ENCODE measurements around the gene FIP1L1. TPM values are rescaled to one million over a fixed set of nuclear protein-coding genes. Genes with fewer than 3 reads are reported as not detected.
"Not testable (repeated sequence)": the region's sequence is repeated elsewhere in the genome, so short reads cannot be mapped to it uniquely, and the experiment has no call there.

Gene FIP1L1
- total RNA-seq, 1 experiment from 2014 or later: 95.0 TPM

DNA sequence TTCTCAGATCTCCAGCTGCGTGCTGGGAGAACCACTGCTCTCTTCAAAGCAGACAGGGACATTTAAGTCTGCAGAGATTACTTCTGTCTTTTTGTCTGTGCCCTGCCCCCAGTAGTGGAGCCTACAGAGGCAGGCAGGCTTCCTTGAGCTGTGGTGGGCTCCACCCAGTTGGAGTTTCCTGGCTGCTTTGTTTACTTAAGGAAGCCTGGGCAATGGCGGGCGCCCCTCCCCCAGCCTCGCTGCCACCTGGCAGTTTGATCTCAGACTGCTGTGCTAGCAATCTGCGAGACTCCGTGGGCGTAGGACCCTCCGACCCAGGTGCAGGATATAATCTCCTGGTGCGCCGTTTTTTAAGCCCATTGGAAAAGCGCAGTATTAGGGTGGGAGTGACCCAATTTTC, 32.0 kb downstream of the FIP1L1 start:
- not testable (repeated sequence) for H3K27me3 ChIP-seq (ENCODE audit: low read length); H3K9me3 ChIP-seq (ENCODE audit: low read length); H3K4me1 ChIP-seq (ENCODE audit: low read length); H3K4me2 ChIP-seq (ENCODE audit: low read depth, low read length, poor library complexity, severe bottlenecking); H3K9me2 ChIP-seq (replicated peaks; ENCODE audit: insufficient read depth, low read length); H3K4me3 ChIP-seq (ENCODE audit: low read length); H3K27ac ChIP-seq (ENCODE audit: low read length); DNase-seq; H4K20me1 ChIP-seq (ENCODE audit: insufficient read depth, low read depth, low read length); H3K9ac ChIP-seq (ENCODE audit: low read length); H2AFZ ChIP-seq (ENCODE audit: low read length)
- Histone ChIP-seq H3K36me3 (ENCODE audit: insufficient read depth, low read length) (peaks cover 11% of the 10 kb centered on the region; the same call in 1 of the 2 replicates), H3K79me2 (ENCODE audit: low read length) (peaks cover 53% of the 10 kb centered on the region)

DNA sequence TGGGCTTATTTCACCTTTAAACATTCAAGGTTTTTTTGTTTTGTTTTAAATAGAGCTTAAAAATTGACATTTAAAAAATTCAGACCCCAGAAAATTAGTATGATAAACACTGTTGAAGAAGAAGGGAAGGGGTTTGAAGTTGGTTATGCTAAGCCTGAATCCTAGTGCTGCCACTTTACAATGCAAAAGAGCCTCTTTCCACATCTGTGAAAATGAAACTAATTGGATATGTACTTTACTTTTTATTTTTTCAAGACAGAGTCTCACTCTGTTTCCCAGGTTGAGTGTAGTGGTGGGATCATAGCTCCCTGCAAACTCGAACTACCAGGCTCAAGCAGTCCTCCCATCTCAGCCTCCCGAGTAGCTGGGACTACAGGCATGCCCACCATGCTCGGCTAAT, 41.8 kb downstream of the FIP1L1 start:
- Histone ChIP-seq H3K27me3 (ENCODE audit: low read length) (no peaks in the 10 kb centered on the region), H3K4me3 (ENCODE audit: low read length) (no peak overlapping the region), H3K79me2 (ENCODE audit: low read length) (peaks cover 70% of the 10 kb centered on the region), H3K9ac (ENCODE audit: low read length) (no peak overlapping the region), H2AFZ (ENCODE audit: low read length) (no peak overlapping the region), H3K9me2 (replicated peaks; ENCODE audit: insufficient read depth, low read length) (no peaks in the 10 kb centered on the region), H3K27ac (ENCODE audit: low read length) (no peak overlapping the region), H3K36me3 (ENCODE audit: insufficient read depth, low read length) (peaks cover 27% of the 10 kb centered on the region), H4K20me1 (ENCODE audit: insufficient read depth, low read depth, low read length) (no peaks in the 10 kb centered on the region), H3K4me1 (ENCODE audit: low read length) (peaks cover 8% of the 10 kb centered on the region; the same call in 1 of the 2 replicates), H3K4me2 (ENCODE audit: low read depth, low read length, poor library complexity, severe bottlenecking) (no peak overlapping the region), H3K9me3 (ENCODE audit: low read length) (no peaks in the 10 kb centered on the region)
- DNase-seq: no peak

DNA sequence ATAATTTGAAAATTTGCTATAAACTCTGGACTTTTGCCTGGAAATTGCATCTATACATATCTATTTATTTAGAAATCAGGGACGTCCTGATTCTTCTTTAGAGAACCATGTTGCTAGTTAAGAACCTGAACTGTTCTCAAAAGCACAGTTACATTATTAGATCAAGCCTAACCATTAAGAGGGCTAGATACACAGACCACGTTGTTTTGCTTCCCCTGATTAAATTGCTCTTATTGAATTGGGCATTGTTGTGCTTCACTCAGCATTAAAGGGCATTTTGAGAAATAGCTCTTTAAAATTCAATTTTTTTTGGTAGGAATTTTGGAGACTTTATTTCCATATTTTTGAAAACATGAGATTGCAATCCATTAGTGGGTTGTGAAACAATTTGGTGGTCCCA, 44.4 kb downstream of the FIP1L1 start:
- H3K4me3 ChIP-seq (ENCODE audit: low read length): no peak overlapping the region

GRCh38 chr4:53422367-53422766, 44.9 kb downstream of the FIP1L1 start:
- no peak overlapping the region for H3K4me3 ChIP-seq (ENCODE audit: low read length)
- H3K9me3 ChIP-seq (ENCODE audit: low read length): no peaks in the 10 kb centered on the region
- H4K20me1 ChIP-seq (ENCODE audit: insufficient read depth, low read depth, low read length): no peaks in the 10 kb centered on the region
- no peak overlapping the region for H3K4me2 ChIP-seq (ENCODE audit: low read depth, low read length, poor library complexity, severe bottlenecking)
- H3K9ac ChIP-seq (ENCODE audit: low read length): no peak overlapping the region
- no peaks in the 10 kb centered on the region for H3K27me3 ChIP-seq (ENCODE audit: low read length)
- H3K79me2 ChIP-seq (ENCODE audit: low read length): peaks cover 71% of the 10 kb centered on the region
- H3K36me3 ChIP-seq (ENCODE audit: insufficient read depth, low read length): peaks cover 18% of the 10 kb centered on the region; the same call in 1 of the 2 replicates
- H2AFZ ChIP-seq (ENCODE audit: low read length): no peak overlapping the region
- H3K9me2 ChIP-seq (replicated peaks; ENCODE audit: insufficient read depth, low read length): no peaks in the 10 kb centered on the region
- no peak overlapping the region for H3K27ac ChIP-seq (ENCODE audit: low read length)
- H3K4me1 ChIP-seq (ENCODE audit: low read length): peaks cover 8% of the 10 kb centered on the region; the same call in 1 of the 2 replicates
- no peak for DNase-seq

More for the DNA sequence above, 44.4 kb downstream of the FIP1L1 start:
- Histone ChIP-seq H2AFZ (ENCODE audit: low read length) (no peak overlapping the region), H3K9me3 (ENCODE audit: low read length) (no peaks in the 10 kb centered on the region), H3K27me3 (ENCODE audit: low read length) (no peaks in the 10 kb centered on the region), H3K79me2 (ENCODE audit: low read length) (peaks cover 69% of the 10 kb centered on the region), H3K4me2 (ENCODE audit: low read depth, low read length, poor library complexity, severe bottlenecking) (no peak overlapping the region), H4K20me1 (ENCODE audit: insufficient read depth, low read depth, low read length) (no peaks in the 10 kb centered on the region), H3K9ac (ENCODE audit: low read length) (no peak overlapping the region), H3K4me1 (ENCODE audit: low read length) (peaks cover 8% of the 10 kb centered on the region; the same call in 1 of the 2 replicates), H3K9me2 (replicated peaks; ENCODE audit: insufficient read depth, low read length) (no peaks in the 10 kb centered on the region), H3K27ac (ENCODE audit: low read length) (no peak overlapping the region), H3K36me3 (ENCODE audit: insufficient read depth, low read length) (peaks cover 12% of the 10 kb centered on the region; the same call in 1 of the 2 replicates)
- DNase-seq: no peak

DNA sequence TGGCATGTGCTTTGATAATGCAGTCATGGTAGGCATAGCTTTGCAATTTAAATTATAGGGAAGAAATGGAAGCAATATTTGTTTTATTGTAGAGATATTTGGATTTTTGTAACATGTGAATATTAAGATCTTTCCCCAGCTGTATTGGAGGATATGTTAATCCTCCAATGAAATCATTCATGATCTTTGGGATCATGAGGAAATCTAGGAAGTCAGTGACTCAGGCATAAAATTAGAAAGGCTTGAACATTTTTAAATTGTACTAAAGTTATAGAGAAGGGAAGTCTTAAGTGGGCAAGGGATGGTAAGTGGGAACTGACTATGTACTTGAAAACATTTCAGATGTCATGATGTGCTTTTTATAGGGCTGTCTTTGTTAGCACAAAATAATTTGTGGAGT, 46.8 kb downstream of the FIP1L1 start:
- Histone ChIP-seq H3K9ac (ENCODE audit: low read length) (no peak overlapping the region), H3K36me3 (ENCODE audit: insufficient read depth, low read length) (peaks cover 30% of the 10 kb centered on the region; the same call in 1 of the 2 replicates), H3K4me1 (ENCODE audit: low read length) (no peaks in the 10 kb centered on the region), H4K20me1 (ENCODE audit: insufficient read depth, low read depth, low read length) (no peaks in the 10 kb centered on the region), H3K79me2 (ENCODE audit: low read length) (peaks cover 70% of the 10 kb centered on the region), H3K4me2 (ENCODE audit: low read depth, low read length, poor library complexity, severe bottlenecking) (no peak overlapping the region), H3K27me3 (ENCODE audit: low read length) (no peaks in the 10 kb centered on the region), H3K27ac (ENCODE audit: low read length) (no peak overlapping the region), H3K9me3 (ENCODE audit: low read length) (no peaks in the 10 kb centered on the region), H2AFZ (ENCODE audit: low read length) (no peak overlapping the region), H3K9me2 (replicated peaks; ENCODE audit: insufficient read depth, low read length) (no peaks in the 10 kb centered on the region), H3K4me3 (ENCODE audit: low read length) (no peak overlapping the region)
- DNase-seq: no peak

DNA sequence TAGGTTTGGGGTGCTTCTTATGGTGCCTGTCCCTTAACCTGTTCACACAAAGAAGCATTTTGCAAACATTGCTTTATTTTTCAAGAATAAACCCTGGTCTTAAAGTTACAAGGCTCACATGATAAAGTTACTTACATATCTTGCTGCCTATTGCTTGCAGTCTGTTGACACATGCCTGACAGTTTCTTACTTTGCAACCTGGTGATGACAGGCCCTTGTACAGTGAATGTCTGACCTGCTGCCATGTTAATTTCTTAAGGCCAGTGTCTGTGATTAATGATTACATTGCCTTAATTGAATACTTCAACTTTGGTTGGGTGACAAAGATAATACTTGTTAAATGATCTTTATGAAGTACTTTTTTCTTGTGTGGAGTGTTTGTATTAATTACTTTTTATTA, 49.9 kb downstream of the FIP1L1 start:
- H2AFZ ChIP-seq (ENCODE audit: low read length): no peak overlapping the region
- DNase-seq: no peak
- peaks cover 50% of the 10 kb centered on the region; the same call in 1 of the 2 replicates for H3K36me3 ChIP-seq (ENCODE audit: insufficient read depth, low read length)
- no peak overlapping the region for H3K27ac ChIP-seq (ENCODE audit: low read length)
- no peak overlapping the region for H3K9ac ChIP-seq (ENCODE audit: low read length)
- no peaks in the 10 kb centered on the region for H4K20me1 ChIP-seq (ENCODE audit: insufficient read depth, low read depth, low read length)
- no peak overlapping the region for H3K4me3 ChIP-seq (ENCODE audit: low read length)
- no peaks in the 10 kb centered on the region for H3K27me3 ChIP-seq (ENCODE audit: low read length)
- no peak overlapping the region for H3K4me2 ChIP-seq (ENCODE audit: low read depth, low read length, poor library complexity, severe bottlenecking)
- H3K9me2 ChIP-seq (replicated peaks; ENCODE audit: insufficient read depth, low read length): no peaks in the 10 kb centered on the region
- peaks cover 76% of the 10 kb centered on the region for H3K79me2 ChIP-seq (ENCODE audit: low read length)
- H3K4me1 ChIP-seq (ENCODE audit: low read length): no peaks in the 10 kb centered on the region
- H3K9me3 ChIP-seq (ENCODE audit: low read length): no peaks in the 10 kb centered on the region

GRCh38 chr4:53431052-53431451, 53.6 kb downstream of the FIP1L1 start:
- H3K9me3 ChIP-seq (ENCODE audit: low read length): no peaks in the 10 kb centered on the region
- H4K20me1 ChIP-seq (ENCODE audit: insufficient read depth, low read depth, low read length): no peaks in the 10 kb centered on the region
- no peak overlapping the region for H3K4me3 ChIP-seq (ENCODE audit: low read length)
- H3K4me2 ChIP-seq (ENCODE audit: low read depth, low read length, poor library complexity, severe bottlenecking): no peak overlapping the region
- peaks cover 71% of the 10 kb centered on the region for H3K79me2 ChIP-seq (ENCODE audit: low read length)
- no peaks in the 10 kb centered on the region for H3K27me3 ChIP-seq (ENCODE audit: low read length)
- H3K9me2 ChIP-seq (replicated peaks; ENCODE audit: insufficient read depth, low read length): no peaks in the 10 kb centered on the region
- no peak overlapping the region for H3K9ac ChIP-seq (ENCODE audit: low read length)
- no peak overlapping the region for H3K27ac ChIP-seq (ENCODE audit: low read length)
- no peaks in the 10 kb centered on the region for H3K4me1 ChIP-seq (ENCODE audit: low read length)
- peaks cover 62% of the 10 kb centered on the region for H3K36me3 ChIP-seq (ENCODE audit: insufficient read depth, low read length)
- no peak overlapping the region for H2AFZ ChIP-seq (ENCODE audit: low read length)
- no peak for DNase-seq

DNA sequence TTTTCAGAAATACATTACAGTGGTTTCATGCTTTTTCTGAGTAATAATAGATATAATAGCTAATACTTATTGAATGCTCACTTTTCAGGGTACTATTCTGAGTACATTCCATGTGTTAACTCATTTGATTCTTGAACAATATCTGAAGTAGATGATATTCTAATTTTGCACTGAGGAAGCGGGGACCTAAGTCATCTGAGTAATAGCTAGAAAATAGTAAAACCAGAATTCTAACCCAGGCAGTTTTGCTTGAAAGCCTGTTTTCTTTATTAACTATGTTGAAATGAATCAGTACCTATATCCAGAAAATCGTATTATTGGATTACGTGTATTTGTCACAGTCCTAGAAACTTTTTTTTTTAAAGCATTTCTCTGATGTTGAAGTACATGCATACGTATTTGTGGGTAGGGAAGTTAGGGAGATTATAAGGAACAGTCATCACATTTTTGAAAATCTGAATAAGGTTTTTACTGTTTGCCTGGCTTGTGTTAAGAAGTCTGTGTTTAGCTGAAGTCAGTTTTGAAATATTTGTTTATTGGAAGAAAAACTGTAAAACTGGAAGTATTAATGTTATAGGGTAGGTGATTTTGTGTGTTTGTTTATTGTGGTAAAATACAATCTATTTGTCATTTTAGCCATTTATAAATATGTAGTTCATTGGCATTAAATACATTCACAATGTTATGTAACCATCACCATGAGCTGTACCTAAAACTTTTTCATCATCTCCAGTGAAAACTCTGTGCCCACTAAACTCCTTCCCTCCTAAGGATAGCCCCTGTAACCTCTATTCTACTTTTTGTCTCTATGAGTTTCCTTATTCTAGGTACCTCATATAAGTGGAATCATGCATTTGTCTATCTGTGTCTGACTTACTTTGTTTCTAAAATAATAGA, 55.3 kb downstream of the FIP1L1 start:
- Histone ChIP-seq H3K4me2 (ENCODE audit: low read depth, low read length, poor library complexity, severe bottlenecking) (no peak overlapping the region), H2AFZ (ENCODE audit: low read length) (no peak overlapping the region), H3K36me3 (ENCODE audit: insufficient read depth, low read length) (peaks cover 55% of the 10 kb centered on the region), H3K4me1 (ENCODE audit: low read length) (no peaks in the 10 kb centered on the region), H4K20me1 (ENCODE audit: insufficient read depth, low read depth, low read length) (no peaks in the 10 kb centered on the region), H3K9ac (ENCODE audit: low read length) (no peak overlapping the region), H3K27ac (ENCODE audit: low read length) (no peak overlapping the region), H3K4me3 (ENCODE audit: low read length) (no peak overlapping the region), H3K79me2 (ENCODE audit: low read length) (peaks cover 67% of the 10 kb centered on the region), H3K27me3 (ENCODE audit: low read length) (no peaks in the 10 kb centered on the region), H3K9me2 (replicated peaks; ENCODE audit: insufficient read depth, low read length) (no peaks in the 10 kb centered on the region), H3K9me3 (ENCODE audit: low read length) (no peaks in the 10 kb centered on the region)
- no peak for DNase-seq
